H1 (cell line): ENCODE results near the gene LCE2B. TPM values are rescaled to one million over a fixed set of nuclear protein-coding genes. Genes with fewer than 3 reads are reported as not detected.

Experiments used
- CTCF ChIA-PET: fragments of 300-600 bp; sonication (Branson Sonifier 250); formaldehyde crosslinking; loops from one replicate; lab custom pipeline; 2021; ENCODE audit not compliant: partially characterized antibody; lab: Charles Lee
- POLR2A ChIA-PET: fragments of 300-600 bp; sonication (Branson Sonifier 250); formaldehyde crosslinking; loops from one replicate; lab custom pipeline; 2021; ENCODE audit warnings: inconsistent platforms; ENCODE audit not compliant: partially characterized antibody; lab: Charles Lee
- DNase-seq, 2 experiments: peaks; one replicate each; pipeline versions ENCODE4 v3.0.0 to v3.0.0-alpha.2; 2010 to 2022; ENCODE audit warnings: low spot score in 2 of 2, low read depth in 1 of 2, mixed read lengths in 1 of 2
- FAIRE-seq: peaks from 2 replicates; lab custom pipeline; 2011; peaks lifted over from hg19 to GRCh38; lab: Jason Lieb, UNC
- H2AFZ ChIP-seq: 2 replicates; pipeline ENCODE4 v1.8.1; 2012; ENCODE audit warnings: low read length, inconsistent platforms
- H2AK5ac ChIP-seq: 2 replicates; pipeline ENCODE4 v1.6.1; 2013; ENCODE audit warnings: low read depth, low read length
- H2BK120ac ChIP-seq: replicated peaks from 2 replicates; pipeline ENCODE3; 2013; ENCODE audit warnings: low read depth, low read length, inconsistent platforms
- H2BK12ac ChIP-seq: 2 replicates; pipeline ENCODE4 v1.6.1; 2013; ENCODE audit warnings: low read depth, low read length
- H2BK15ac ChIP-seq: 2 replicates; pipeline ENCODE4 v1.6.1; 2013; ENCODE audit warnings: low read length
- H2BK20ac ChIP-seq: 2 replicates; pipeline ENCODE4 v1.6.1; 2013; ENCODE audit warnings: low read length
- H2BK5ac ChIP-seq: 2 replicates; pipeline ENCODE4 v1.6.1; 2013; ENCODE audit warnings: low read depth, low read length
- H3K14ac ChIP-seq: 2 replicates; pipeline ENCODE4 v1.6.1; 2013; ENCODE audit warnings: inconsistent platforms; ENCODE audit not compliant: insufficient read length
- H3K18ac ChIP-seq: 2 replicates; pipeline ENCODE4 v1.6.1; 2013; ENCODE audit warnings: low read length; ENCODE audit errors: extremely low read depth
- H3K23ac ChIP-seq: 2 replicates; pipeline ENCODE4 v1.6.1; 2013; ENCODE audit warnings: inconsistent platforms; ENCODE audit not compliant: insufficient read length
- H3K23me2 ChIP-seq: 2 replicates; pipeline ENCODE4 v1.6.1; 2013; ENCODE audit warnings: low read depth, low read length
- H3K27ac ChIP-seq: 2 replicates; pipeline ENCODE4 v1.6.1; 2011; ENCODE audit warnings: low read depth, low read length, inconsistent platforms
- H3K27me3 ChIP-seq, 4 experiments: replicated peaks in 1 of 4; 1 replicate in 1 of 4; 2 replicates in 3 of 4; pipeline versions ENCODE4 v1.6.1 to v1.8.1; 2011 to 2013; ENCODE audit warnings: low read length in 3 of 4, mild to moderate bottlenecking in 3 of 4, inconsistent platforms in 2 of 4, mixed read lengths in 2 of 4, moderate library complexity in 1 of 4; ENCODE audit not compliant: control insufficient read depth in 3 of 4, insufficient read depth in 3 of 4; ENCODE audit errors: extremely low read depth in 1 of 4
- H3K36me3 ChIP-seq, 4 experiments: 2 replicates each; pipeline versions ENCODE4 v1.6.1 to v1.8.1; 2011 to 2013; ENCODE audit warnings: mild to moderate bottlenecking in 4 of 4, low read length in 3 of 4, moderate library complexity in 2 of 4, control low read depth in 1 of 4, inconsistent platforms in 1 of 4; ENCODE audit not compliant: insufficient read depth in 4 of 4, control insufficient read depth in 2 of 4
- H3K4ac ChIP-seq: replicated peaks from 2 replicates; pipeline ENCODE3; 2013; ENCODE audit warnings: low read length, low read depth, mixed read lengths, inconsistent platforms; ENCODE audit not compliant: insufficient read length
- H3K4me1 ChIP-seq, 4 experiments: replicated peaks in 1 of 4; 1 replicate in 1 of 4; 2 replicates in 3 of 4; pipeline versions ENCODE4 v1.6.1 to v1.8.1; 2011 to 2013; ENCODE audit warnings: low read length in 3 of 4, inconsistent platforms in 2 of 4, mixed read lengths in 1 of 4; ENCODE audit not compliant: insufficient read depth in 4 of 4, control insufficient read depth in 3 of 4
- H3K4me2 ChIP-seq, 2 experiments: 2 replicates each; pipeline versions ENCODE4 v1.6.1 to v1.8.1; 2011 to 2013; ENCODE audit warnings: low read depth in 2 of 2, low read length in 2 of 2, control low read depth in 1 of 2, inconsistent platforms in 1 of 2, mild to moderate bottlenecking in 1 of 2; ENCODE audit not compliant: insufficient read depth in 1 of 2
- H3K4me3 ChIP-seq, 4 experiments: fragments of 200-600, 300-600 bp in 1 of 4; sonication (generic), shearing (Covaris generic), sonication (Bioruptor Twin) in 1 of 4; 2 replicates each; pipeline versions ENCODE4 v1.5.1 to v1.8.1; 2011 to 2016; ENCODE audit warnings: low read length in 4 of 4, low read depth in 3 of 4, control low read depth in 2 of 4, inconsistent platforms in 2 of 4, mild to moderate bottlenecking in 2 of 4, mixed read lengths in 1 of 4, moderate library complexity in 1 of 4; ENCODE audit not compliant: insufficient read depth in 2 of 4; ENCODE audit errors: extremely low read depth in 1 of 4
- H3K56ac ChIP-seq: replicated peaks from 2 replicates; pipeline ENCODE3; 2013; ENCODE audit warnings: low read depth, mild to moderate bottlenecking, mixed read lengths, low read length, inconsistent platforms; ENCODE audit not compliant: insufficient read length
- H3K79me1 ChIP-seq: 2 replicates; pipeline ENCODE4 v1.6.1; 2013; ENCODE audit warnings: low read depth, low read length, control low read depth
- H3K79me2 ChIP-seq, 2 experiments: 2 replicates each; pipeline versions ENCODE4 v1.6.1 to v1.8.1; 2012 to 2013; ENCODE audit warnings: low read length in 2 of 2, mild to moderate bottlenecking in 2 of 2, inconsistent platforms in 1 of 2; ENCODE audit not compliant: insufficient read depth in 2 of 2, control insufficient read depth in 1 of 2
- H3K9ac ChIP-seq, 4 experiments: replicated peaks in 1 of 4; 1 replicate in 1 of 4; 2 replicates in 3 of 4; pipeline versions ENCODE4 v1.6.1 to v1.8.1; 2011 to 2013; ENCODE audit warnings: low read depth in 3 of 4, low read length in 3 of 4, control low read depth in 2 of 4, mild to moderate bottlenecking in 2 of 4, moderate library complexity in 2 of 4, inconsistent platforms in 1 of 4; ENCODE audit errors: extremely low read depth in 1 of 4
- H3K9me3 ChIP-seq, 2 experiments: 2 replicates each; pipeline versions ENCODE4 v1.6.1 to v1.8.1; 2012 to 2013; ENCODE audit warnings: mild to moderate bottlenecking in 2 of 2, moderate library complexity in 2 of 2, control low read depth in 1 of 2, inconsistent platforms in 1 of 2, low read depth in 1 of 2, low read length in 1 of 2, mixed read lengths in 1 of 2; ENCODE audit not compliant: insufficient read depth in 2 of 2
- H4K20me1 ChIP-seq, 2 experiments: replicated peaks in 1 of 2; 2 replicates each; pipeline versions ENCODE3 to v1.8.1; 2011 to 2013; ENCODE audit warnings: inconsistent platforms in 2 of 2, low read length in 2 of 2, mild to moderate bottlenecking in 1 of 2; ENCODE audit not compliant: insufficient read depth in 2 of 2, control insufficient read depth in 1 of 2
- H4K5ac ChIP-seq: 2 replicates; pipeline ENCODE4 v1.6.1; 2013; ENCODE audit warnings: low read length, low read depth, mixed read lengths, inconsistent platforms; ENCODE audit not compliant: insufficient read length
- H4K8ac ChIP-seq: 2 replicates; pipeline ENCODE4 v1.8.0; 2013; ENCODE audit warnings: mild to moderate bottlenecking, moderate library complexity, low read length, inconsistent platforms; ENCODE audit not compliant: insufficient read depth; ENCODE audit errors: extremely low read depth
- H4K91ac ChIP-seq: replicated peaks from 2 replicates; pipeline ENCODE3; 2013; ENCODE audit warnings: low read length, mixed read lengths, inconsistent platforms; ENCODE audit not compliant: insufficient read length
- GABPA ChIP-seq: IDR thresholded peaks from 2 replicates; pipeline ENCODE4 v1.6.1; 2011; ENCODE audit warnings: mild to moderate bottlenecking, low read length, moderate library complexity, borderline replicate concordance; ENCODE audit not compliant: insufficient read depth
- RAD21 ChIP-seq, 2 experiments: IDR thresholded peaks in 1 of 2; conservative IDR thresholded peaks in 1 of 2; 2 replicates each; pipeline ENCODE4 v1.6.1; 2011; ENCODE audit warnings: low read depth in 2 of 2, low read length in 2 of 2, improper control_type of control experiment in 1 of 2, inconsistent platforms in 1 of 2, mild to moderate bottlenecking in 1 of 2, moderate library complexity in 1 of 2
- RFX5 ChIP-seq: IDR thresholded peaks from 2 replicates; pipeline ENCODE4 v1.6.1; 2011; ENCODE audit warnings: low read depth, low read length, improper control_type of control experiment, borderline replicate concordance
- WGBS, 2 experiments: shearing (Covaris generic) in 1 of 2; methylation state at CpG; one replicate each; pipeline versions ENCODE4 v1.1.6 to v1.1.7; 2013 to 2015; ENCODE audit warnings: low lambda C conversion rate in 2 of 2, mixed read lengths in 2 of 2, inconsistent platforms in 1 of 2, low coverage in 1 of 2, missing lambda C conversion rate in 1 of 2; ENCODE audit not compliant: insufficient replicate concordance in 2 of 2, insufficient coverage in 1 of 2, insufficient read length in 1 of 2; ENCODE audit errors: extremely low coverage in 1 of 2, missing lambda C conversion rate in 1 of 2; 5-methylcytosine and 5-hydroxymethylcytosine counted together
- polyA plus RNA-seq, 7 experiments: library from polyadenylated mRNA; depleted of rRNA in 3 of 7; stranded (reverse) in 5 of 7; unstranded in 2 of 7; fragments of >200 nt in 5 of 7; fragments of 200-250 nt in 2 of 7; gene quantifications; 1 replicate in 5 of 7; 2 replicates in 1 of 7; 4 replicates in 1 of 7; pipeline versions ENCODE4 v1.2.1 to v1.2.3, GENCODE V29; 2011 to 2013; ENCODE audit warnings: missing spikeins in 2 of 7, mixed read lengths in 2 of 7
- total RNA-seq: library from RNA; stranded (reverse); fragmentation: NEBNext Ultra II Directional; extraction: Animal tissue kit (Norgen Biotek cat#: 25700); gene quantifications from 2 replicates; pipeline ENCODE4 v1.2.1, GENCODE V29; 2021

The LCE2B gene
- total and polyA plus RNA-seq, 2 of the 8 experiments (the other 6 are each of a cell fraction or from before 2014, with no cell fraction given): not detected

DNA sequence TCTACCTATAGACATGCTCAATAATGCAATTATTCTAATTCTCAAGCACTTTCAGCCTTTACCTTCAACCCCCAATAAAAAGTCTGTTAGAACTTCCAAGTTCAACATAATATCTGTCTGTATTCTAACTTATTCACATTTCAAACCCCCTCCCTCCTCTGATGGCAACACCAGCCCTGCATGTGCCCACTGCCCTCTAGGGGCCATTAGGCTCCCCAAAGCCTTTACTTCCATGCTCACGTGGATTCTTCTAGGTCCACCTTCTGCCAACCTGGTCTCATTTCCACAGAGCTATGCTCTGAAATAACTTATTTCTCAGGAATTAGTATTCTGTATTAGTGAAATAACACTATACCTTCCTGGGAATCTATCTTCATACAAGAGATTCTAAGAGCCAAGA is 49.7 kb downstream of the LCE2B start:
- Histone ChIP-seq H3K4me2 (no peak overlapping the region), H3K27ac (no peak overlapping the region), H3K14ac (no peak overlapping the region), H3K4ac (no peak overlapping the region), H3K9me3 (peaks cover 65 to 81% of the 10 kb centered on the region in 2 experiments), H3K79me2 (no peaks in the 10 kb centered on the region), H2BK15ac (no peak overlapping the region), H4K5ac (no peak overlapping the region), H3K56ac (no peak overlapping the region), H2BK20ac (no peak overlapping the region), H3K4me1 (no peaks in the 10 kb centered on the region), H3K27me3 (no peaks in the 10 kb centered on the region), H3K18ac (no peak overlapping the region), H2BK5ac (no peak overlapping the region), H3K9ac (no peak overlapping the region), H4K8ac (no peak overlapping the region), H3K79me1 (no peaks in the 10 kb centered on the region), H3K36me3 (no peaks in the 10 kb centered on the region), H4K20me1 (no peaks in the 10 kb centered on the region), H4K91ac (no peak overlapping the region), H3K4me3 (no peak overlapping the region), H2BK120ac (no peak overlapping the region), H3K23ac (no peak overlapping the region), H3K23me2 (no peaks in the 10 kb centered on the region), H2AFZ (no peak overlapping the region), H2AK5ac (no peak overlapping the region), H2BK12ac (no peak overlapping the region)
- CTCF ChIA-PET: interaction anchor here (0.6 kb wide), 1 partner anchor 729 kb away, joined by 3 read pairs; no protein-coding TSS in a partner anchor
- 0 out of 4 replicates have a peak, but pooled peaks of 1 of the 2 experiments have one; percentile 2 for TF ChIP-seq RAD21 (IDR thresholded peaks at IDR 0.05 in 1 of 2, conservative IDR thresholded peaks at IDR 0.05 in 1 of 2; ENCODE audit: low read depth in 2 of 2, low read length in 2 of 2)
- no peak for TF ChIP-seq RFX5
- no peak for TF ChIP-seq GABPA
- FAIRE-seq (no peak), DNase-seq (no peak)
- WGBS, 2 experiments: 44% methylated on average over 1 of the region's 1 CpG; no CpG with 5 or more reads in 1 of the 2 experiments
- POLR2A ChIA-PET: no interaction called here
